Measurements from ENCODE around the gene TBC1D2B. TPM values are rescaled to one million over a fixed set of nuclear protein-coding genes. Genes with fewer than 3 reads are reported as not detected.

The TBC1D2B gene
- total RNA-seq, 1 donor = 52.2 TPM

DNA sequence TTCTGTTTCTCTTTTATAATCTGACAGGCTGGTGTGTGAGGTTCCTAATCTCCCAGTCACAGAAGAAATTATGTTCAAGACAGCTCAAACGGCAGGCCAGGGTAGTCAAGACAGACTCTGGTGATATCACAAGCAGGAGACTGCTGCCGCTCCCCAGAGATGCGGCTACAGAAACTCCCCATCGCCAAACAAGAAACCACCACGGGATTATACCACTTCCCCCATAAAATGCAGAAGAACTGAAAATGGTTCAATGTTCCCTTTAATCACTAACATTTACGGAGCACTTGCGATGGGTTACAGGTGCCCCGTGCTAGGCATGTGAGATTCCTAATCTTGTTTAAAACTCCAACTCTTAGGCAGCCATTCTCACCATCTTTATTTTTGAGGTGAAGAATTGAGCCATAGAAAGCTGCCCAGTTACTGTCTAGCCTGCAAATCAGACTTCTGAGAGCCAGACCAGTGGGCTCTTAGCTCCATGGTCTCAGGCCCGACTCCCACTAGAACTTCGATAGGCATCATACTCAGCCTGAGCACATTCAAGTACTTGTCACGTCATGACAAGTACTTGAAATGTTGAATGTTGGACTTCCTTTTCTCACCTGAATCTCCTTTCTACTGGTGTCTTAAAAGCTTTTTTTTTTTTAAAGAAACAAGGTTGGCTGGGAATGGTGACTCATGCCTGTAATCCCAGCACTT is 58.4 kb downstream of the TBC1D2B start:
- TF ChIP-seq, protein P1, sequence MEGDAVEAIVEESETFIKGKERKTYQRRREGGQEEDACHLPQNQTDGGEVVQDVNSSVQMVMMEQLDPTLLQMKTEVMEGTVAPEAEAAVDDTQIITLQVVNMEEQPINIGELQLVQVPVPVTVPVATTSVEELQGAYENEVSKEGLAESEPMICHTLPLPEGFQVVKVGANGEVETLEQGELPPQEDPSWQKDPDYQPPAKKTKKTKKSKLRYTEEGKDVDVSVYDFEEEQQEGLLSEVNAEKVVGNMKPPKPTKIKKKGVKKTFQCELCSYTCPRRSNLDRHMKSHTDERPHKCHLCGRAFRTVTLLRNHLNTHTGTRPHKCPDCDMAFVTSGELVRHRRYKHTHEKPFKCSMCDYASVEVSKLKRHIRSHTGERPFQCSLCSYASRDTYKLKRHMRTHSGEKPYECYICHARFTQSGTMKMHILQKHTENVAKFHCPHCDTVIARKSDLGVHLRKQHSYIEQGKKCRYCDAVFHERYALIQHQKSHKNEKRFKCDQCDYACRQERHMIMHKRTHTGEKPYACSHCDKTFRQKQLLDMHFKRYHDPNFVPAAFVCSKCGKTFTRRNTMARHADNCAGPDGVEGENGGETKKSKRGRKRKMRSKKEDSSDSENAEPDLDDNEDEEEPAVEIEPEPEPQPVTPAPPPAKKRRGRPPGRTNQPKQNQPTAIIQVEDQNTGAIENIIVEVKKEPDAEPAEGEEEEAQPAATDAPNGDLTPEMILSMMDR (IDR thresholded peaks at IDR 0.05; ENCODE audit: insufficient read depth, low read depth, low read length) = no peak
- H3K4me3 ChIP-seq (ENCODE audit: low read depth, low read length) = no peak overlapping the region
- no peak for DNase-seq (ENCODE audit: low read depth)

DNA sequence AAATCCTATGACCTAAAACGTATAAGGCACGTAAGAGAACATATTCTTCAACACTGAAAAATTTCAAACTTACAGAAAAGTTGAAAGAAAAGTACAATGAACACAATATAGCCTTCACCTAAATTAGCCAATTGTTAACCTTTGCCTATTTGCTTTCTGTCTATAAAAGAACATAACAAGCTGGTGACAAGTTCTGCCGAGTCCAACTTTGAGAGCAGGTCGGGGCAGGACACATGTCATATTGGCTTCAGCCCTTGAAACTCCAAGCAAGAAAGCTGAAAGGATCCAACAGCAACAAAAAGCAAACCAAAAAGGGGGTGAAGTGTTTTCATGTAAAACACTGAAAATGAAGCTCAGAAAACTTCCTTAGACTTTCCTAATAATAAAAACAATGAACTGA is 59.1 kb downstream of the TBC1D2B start:
- TF ChIP-seq, protein P1 (IDR thresholded peaks at IDR 0.05; ENCODE audit: insufficient read depth, low read depth, low read length) = no peak
- no peak for DNase-seq (ENCODE audit: low read depth)
- H3K4me3 ChIP-seq (ENCODE audit: low read depth, low read length) = no peak overlapping the region

DNA sequence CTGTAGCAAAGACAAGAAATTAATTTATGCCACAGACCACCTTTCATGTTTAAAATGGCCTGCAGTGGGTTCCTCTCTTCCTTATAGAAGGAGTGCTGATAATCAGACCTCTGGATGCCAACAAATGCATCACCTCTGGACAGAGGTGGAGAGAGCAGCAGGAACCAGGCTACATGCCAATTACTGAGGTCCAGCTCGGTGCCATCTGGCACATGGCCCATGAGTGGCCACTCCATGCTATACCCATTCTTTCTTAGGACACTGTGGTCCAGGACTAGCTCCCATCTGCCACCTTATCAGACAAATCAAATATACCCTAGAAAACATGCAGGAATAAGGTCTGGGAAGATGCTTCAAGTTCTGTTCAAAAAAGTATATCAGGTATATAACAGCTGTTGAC is 60.7 kb downstream of the TBC1D2B start:
- DNase-seq (ENCODE audit: low read depth) = no peak

DNA sequence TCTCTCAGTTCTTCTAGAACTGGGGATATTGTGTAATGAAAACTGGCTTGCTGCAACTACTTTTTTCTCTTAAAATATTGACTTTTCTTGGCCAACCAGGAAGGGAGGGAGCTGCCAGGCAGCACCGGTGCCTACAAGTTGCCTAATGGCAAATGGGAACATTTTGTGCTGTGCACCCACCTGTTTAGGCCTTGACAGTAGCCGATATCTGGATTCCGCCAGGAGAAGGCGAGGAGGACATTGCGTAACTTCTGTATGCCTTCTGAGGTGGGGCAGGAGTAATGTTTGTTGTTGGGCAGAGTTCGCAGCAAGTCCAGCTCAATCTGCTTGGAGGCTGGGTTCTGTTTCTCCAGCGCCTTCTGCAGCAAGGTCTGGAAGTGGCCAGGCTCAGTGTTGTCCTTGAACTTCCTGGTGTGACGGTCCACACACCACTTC is 64.9 kb downstream of the TBC1D2B start:
- DNase-seq (ENCODE audit: low read depth) = peak; percentile 57
- TF ChIP-seq, protein P1 (IDR thresholded peaks at IDR 0.05; ENCODE audit: insufficient read depth, low read depth, low read length) = no peak
- no peak overlapping the region for H3K4me3 ChIP-seq (ENCODE audit: low read depth, low read length)

More for the DNA sequence above, 60.7 kb downstream of the TBC1D2B start:
- no peak overlapping the region for H3K4me3 ChIP-seq (ENCODE audit: low read depth, low read length)
- TF ChIP-seq, protein P1 (IDR thresholded peaks at IDR 0.05; ENCODE audit: insufficient read depth, low read depth, low read length) = no peak

DNA sequence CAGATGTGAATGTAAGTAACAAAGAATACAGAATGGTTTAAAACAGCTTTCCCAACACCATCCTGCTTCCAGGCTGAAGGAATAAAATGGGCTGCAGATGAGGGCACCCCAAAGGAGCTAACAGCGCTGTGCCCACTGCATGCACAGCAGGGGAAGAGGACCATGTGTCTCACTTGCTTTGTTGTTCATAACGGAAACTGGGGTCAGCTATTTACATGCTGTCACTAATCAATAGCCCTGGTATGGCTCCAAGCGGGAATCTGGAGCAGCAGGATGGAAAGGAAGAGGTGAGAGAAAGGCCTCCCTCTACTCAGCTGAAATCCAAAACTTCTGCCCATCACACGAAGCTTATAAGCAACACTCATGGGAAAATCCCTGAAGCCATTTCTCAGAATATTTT is 67.4 kb downstream of the TBC1D2B start:
- no peak overlapping the region for H3K4me3 ChIP-seq (ENCODE audit: low read depth, low read length)
- TF ChIP-seq, protein P1 (IDR thresholded peaks at IDR 0.05; ENCODE audit: insufficient read depth, low read depth, low read length) = no peak
- DNase-seq (ENCODE audit: low read depth) = no peak

DNA sequence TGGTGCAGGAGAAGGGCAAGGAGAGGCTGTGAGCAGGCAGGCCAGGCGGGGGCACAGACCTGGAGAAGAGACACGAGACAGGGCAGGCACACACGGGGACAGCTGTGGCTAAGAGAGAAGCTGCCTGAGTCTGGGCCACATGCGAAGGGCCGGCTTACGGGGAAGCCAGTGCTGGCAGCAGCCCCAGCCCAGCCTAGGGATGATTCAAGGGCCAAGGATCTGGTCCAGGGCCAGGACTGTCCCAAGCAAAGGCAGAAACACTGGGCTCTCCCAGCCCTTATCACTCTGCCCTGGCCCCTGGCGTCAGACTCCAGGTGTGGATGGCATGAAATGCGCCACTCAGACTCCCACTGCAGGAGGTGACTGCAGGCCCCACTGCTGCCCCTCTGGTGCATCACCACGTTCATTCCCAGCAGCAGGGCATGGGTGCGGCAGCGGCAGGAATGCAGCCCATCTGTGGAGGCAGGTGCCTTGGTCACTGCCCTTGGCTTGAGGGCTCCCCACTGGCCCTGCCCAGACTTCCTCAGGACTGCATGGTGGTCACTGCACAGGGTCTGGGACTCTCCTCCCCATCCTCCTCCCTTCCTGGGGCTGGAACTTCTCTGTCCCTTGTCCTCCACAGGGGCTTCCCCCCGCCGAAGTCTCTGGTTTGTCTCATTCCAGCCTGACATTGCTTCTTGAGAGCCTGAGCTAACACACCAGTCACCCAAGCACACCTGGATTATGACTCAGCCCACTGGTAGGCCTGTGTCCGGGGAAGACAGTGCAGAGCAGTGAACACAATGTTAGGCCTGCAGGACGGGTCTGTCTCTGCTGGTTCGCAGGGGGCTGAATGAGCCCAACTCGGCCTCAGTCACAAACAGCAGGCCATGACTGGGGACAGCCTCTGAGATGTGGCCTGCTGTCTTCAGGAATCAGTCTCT is 69.3 kb downstream of the TBC1D2B start:
- peak; percentile 73 for DNase-seq (ENCODE audit: low read depth)
- H3K4me3 ChIP-seq (ENCODE audit: low read depth, low read length) = no peak overlapping the region
- TF ChIP-seq, protein P1 (IDR thresholded peaks at IDR 0.05; ENCODE audit: insufficient read depth, low read depth, low read length) = no peak
